GM18858 (cell line): ENCODE results near the gene POC1A.

Source experiments
- ATAC-seq: cut with Tn5 transposase; IDR thresholded peaks from one replicate; pipeline ENCODE4 v1.9.1; 2021; ENCODE audit not compliant: unreplicated experiment

POC1A gene

GRCh38 chr3:52106951-52107611, 47.1 kb downstream of the POC1A start:
- no peak for ATAC-seq

DNA sequence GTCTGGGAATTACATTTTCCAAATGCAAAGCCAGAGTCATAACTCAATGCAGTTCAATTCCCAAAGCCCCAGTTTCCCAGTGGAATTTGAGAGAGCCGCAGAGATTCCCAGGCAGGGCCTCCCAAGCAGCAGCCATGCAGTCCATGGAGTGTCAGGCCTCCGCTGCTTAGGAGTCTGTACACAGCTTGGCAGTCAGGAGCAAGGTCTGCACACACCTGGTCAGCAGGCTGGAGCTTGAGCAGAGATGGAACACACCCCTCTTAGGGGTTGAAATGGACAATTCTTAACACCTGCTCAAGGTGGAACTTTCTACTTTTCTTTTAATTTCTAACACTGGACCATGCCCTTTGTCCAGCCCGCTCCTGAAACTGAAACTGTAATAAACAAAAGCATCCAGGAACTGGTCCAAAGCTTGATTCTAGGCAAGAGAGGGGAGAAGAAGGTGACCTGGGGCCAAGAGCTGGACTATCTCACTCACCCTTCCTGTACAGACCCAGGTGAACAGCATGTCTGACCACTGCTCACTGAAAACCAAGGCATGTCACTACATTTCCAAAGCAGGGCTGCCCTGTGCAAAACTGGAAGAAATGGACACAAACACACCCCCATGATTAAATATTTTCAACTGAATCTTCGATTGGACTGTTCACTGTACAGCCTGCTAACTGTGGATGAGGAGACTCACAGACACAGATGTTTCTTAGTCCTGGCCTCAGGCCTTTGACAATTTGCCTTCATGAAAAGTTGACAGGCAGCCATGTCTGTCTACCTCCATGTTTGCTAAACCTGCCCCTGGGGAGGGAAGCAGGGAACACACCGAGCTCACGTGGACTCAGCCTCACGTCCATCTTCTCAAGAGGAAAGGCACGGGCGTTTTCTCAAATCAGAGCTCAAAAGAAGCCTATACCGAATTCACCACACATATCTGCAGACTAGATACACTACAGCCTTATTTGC, 49.3 kb downstream of the POC1A start:
- no peak for ATAC-seq

GRCh38 chr3:52102934-52103333, 51.3 kb downstream of the POC1A start:
- no peak for ATAC-seq

GRCh38 chr3:52099001-52099401, 55.2 kb downstream of the POC1A start:
- no peak for ATAC-seq

DNA sequence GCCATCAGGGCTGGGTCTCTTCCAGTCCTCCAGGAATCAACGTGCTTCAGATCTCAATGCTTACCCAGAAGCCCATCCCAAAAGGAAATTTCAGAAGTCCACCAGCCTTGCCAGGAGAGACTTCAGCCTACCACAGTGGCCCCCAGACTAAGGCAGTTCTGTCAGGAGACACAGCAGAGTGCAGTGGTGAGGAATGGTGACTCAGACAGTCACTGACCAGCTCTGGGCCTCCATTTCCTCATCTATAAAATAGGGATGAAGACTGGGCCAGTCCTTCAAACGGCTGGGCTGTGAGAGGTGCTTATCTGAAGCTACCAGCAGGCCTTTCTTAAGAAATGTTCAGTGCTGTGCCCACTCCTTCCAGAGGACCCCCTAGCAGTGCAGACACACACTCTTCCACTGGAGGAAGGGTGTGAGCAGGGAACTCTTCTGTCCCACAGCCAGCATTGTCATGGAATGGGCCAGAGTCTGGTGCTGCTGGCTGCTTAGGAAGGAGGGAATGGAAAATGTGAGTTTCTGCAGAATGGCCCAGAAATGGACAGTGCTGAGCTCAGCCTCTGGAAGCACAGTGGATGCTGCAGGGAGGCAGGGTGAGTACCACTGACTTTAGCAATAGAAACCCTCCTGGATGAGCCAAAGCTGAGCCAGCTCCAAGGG, 56.2 kb downstream of the POC1A start:
- no peak for ATAC-seq

DNA sequence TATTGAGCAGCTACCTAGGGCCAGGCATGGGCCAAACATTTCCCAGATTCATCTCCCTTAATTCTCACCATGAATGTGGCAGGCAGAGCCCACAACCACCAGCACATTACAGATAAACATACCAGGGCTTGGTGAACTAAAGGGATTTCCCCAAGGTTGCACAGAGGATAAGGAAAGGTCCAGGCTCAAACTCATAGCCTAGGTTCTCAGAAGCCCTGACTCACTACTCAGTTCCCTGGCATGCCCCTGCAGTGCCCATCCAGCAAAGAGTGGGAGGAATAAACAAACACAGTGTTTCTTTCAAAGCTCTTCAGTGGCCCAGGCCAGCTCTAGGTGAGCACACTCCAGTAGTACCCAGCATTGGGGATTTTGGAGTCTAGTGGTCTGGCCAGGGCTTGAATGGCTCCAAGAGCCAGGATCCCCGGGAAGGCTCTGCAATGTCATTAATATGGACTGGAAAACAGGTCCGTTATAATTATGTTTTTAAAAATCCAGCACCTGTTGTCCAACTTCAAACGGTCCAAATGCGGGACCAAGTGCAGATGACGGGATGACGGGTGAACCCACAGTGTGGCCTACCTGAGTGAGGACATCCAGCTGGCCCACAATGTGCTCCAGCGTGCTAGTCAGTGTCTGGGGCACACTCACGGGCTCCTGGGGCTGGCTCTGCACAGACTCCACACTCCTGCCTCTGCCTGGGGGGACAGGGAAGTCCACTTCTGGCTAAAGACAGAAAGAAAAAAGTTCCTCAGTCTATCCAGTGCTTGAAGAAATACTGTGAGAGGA, 58.0 kb downstream of the POC1A start:
- no peak for ATAC-seq

DNA sequence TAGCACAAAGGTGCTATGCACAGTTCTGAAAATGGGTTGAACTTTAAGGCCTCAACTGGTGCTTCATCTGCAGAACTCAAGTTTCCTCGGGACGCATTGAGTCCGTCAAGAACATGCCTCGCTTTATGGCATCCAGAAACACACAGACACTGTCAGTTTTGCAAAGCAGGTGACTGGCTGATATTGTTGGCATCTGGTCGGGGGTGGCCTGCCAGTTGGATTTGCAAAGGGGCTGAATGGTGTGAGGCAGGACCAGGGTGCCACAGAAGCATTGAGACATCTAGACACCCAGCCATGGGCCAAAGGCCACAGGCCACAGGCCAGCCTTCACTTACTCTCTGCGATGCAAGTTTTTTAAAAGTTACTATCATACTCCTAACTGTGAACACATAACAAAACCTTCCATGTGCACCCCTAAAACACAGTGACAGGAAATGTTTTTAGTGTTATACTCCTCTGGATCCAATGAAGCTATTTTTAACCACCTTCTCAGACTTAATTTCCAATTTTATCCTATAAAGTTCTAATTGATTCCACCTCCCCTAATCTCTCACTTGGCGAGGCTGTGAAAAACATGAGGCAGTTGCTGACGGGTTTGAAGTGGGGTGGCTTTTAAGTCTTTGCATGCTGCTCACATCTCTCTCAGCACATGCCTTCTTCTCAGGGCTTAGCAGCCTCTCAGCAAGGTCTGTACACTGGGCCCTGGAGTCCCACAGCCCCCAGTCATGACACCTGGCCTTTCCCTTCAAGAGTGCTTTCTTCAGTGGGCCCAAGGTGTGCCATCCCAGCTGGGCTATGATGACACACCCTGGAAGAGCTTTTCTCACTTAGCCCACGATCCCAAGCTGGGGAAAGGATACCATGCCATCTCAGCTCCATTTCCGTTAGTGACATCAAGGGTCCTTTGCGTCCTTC, 59.4 kb downstream of the POC1A start:
- no peak for ATAC-seq

DNA sequence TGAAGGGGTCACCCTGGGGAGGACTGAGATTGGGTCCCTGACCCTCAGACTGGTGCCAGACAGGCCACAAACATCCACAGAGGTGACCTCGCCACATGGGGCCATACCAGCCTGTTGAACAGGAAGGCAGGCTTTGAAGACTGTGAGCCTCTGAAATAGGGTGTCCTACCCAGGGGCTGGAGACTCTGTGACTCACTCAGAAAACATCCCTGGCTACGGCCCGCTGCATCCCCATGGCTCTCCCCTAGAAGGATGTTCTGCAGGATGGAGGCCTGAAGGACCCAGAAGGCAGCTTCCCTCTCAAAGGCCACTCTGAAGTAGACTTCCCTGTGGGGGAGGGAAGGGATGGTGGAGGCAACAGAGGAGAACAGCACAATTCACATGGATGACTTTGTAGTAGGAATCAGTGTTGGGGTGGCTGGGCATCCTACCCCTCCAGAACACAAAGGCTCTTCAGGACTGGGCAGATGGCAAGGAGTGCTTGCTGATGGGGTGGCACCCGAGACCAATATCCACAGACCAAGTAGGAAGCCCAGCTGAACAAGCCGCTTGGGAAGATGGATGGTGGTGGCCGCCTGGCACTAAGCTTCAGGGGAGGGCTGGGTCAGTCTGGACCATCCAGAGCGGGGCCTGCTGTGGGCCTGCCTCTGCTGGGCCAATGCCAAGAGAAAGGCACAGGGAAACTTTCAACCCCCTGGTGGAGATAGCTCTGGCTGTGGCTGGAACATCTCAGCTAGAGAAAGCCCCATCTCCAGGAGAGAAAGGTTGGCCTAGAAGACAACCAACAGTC, 60.3 kb downstream of the POC1A start:
- ATAC-seq: no peak

GRCh38 chr3:52092891-52093290, 61.3 kb downstream of the POC1A start:
- no peak for ATAC-seq

GRCh38 chr3:52092271-52092660, 62.0 kb downstream of the POC1A start:
- ATAC-seq: no peak

DNA sequence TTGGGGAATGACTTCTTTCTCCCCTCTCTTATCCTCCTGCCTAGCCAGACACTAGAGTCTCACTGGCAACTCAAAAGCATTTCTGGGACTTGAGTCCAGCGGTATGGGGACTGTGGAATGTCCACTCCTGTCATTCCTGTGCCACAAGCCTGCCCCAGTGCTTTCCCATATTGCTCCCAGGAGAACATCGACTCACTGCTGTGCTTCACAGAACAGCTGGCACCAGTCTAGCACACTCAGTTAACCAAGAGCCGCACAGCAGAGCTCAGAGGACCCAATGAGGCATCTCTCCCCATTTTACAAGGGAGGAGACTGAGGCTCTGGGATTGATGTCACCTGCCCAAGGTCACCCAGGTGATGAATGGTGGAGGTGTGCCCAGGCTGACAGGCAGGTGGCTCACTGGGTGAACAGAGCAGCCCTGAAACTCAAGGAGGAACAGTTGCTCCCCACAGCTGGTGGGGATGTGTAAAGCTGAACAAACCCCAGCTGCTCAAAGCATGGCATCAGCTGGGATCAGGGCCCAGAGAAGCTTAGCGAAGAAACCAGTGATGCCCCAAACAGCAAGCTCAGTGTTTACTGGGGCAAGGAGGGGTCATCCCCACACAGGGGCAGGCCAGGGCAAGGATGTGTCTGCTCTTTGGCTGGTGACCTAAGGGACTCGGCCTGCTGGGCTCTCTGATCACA, 62.5 kb downstream of the POC1A start:
- ATAC-seq: no peak

DNA sequence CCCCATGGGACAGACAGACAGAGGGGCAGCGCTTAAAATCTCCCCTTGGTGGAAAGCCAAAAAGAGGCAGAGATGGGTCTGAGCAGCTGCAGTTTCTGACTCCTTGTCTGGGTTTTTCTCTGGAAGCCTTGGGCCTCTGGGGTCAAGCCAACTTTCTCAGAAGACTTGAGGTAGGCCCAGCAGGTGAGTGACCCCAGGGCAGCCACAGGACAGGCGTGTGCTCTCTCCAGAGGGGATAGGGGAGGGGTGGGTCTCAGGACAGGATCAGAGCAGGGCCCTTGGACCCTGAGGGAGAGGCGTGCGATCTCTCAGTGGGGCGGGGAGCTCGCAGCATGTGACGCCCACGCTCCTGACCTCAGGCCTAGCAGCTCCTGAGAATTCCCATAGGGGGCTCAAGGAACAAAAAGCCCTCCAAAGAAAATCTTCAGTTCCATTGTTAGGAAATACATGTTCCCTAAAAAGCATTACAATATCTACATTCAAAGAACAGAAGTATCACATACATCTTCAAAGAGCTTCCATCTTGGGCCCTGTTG, 63.2 kb downstream of the POC1A start:
- ATAC-seq: no peak

DNA sequence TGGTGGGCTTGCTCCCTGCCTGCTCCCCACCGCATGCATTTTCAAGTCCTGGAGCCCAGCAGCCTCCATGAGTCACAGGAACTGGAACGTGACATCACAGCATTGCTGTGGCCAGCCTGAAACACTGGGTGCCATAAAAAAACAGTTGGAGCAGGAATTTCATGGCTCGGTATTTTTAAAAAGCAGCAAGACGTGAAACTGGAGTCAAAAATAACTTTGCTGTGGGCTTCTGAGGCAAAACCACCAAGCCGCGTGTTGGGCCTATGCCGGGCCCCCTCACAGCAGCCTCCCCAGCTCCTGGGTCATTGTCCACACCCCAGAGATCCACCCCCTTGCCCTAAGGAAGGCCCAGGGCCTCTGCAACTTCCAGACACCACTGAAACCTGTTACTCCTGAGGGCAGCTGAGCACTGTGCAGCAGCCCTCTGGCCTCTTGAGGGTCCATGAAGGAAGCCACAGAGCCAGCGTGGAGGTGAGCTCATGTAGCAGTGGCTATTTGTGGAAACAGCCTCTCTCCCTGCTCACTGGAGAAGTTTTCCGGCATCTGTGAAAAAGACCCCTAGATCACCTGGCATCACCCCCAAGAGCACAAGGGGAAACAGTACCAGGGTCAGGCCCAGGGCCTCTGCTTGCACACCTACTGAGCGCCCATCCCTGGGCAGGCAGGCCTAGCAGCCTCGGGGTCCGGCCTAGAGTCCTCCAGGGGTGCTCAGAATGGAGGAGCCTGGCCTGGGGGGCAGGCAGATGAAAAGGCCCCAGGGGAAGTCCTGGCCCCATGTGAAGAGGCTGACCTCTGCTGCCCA, 63.9 kb downstream of the POC1A start:
- no peak for ATAC-seq

DNA sequence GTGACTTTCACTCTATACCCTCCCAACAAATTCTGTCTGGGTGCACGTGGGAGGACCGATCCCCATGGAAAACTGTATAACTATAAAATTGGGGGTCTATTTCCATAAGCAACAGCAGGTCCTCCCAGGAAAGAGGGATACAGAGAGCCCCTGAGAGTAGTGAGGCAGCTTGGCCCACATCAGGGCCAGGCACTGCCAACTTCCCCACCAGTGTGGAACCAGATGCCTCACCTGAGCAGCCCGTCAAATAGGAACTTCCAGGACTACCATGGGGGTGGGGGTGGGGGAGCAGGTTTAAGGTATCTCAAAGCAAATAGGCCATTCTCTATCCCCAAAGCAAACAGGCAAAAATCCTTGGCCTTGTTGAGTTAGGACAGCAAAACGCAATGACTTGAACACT, 64.5 kb downstream of the POC1A start:
- ATAC-seq: no peak

GRCh38 chr3:52088445-52089367, 65.5 kb downstream of the POC1A start:
- ATAC-seq: no peak

DNA sequence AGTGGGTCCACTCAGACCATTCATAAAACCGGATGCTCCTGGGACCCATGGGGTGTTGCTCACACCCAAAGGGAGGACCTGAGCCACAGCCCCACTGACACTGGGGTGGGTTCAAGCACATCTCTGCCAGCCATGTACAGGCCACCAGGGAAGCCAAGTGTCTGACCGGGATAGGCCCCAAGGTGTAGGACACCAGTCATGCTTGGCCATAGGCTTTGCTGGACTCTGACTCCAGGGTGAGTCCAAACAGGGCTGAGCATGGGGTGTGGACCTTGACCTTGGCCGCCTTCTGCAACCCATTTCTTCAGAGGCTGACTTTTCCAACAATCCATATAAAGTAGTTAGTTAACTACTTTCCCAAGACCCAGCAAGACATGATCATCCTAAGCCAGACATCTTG, 66.5 kb downstream of the POC1A start:
- no peak for ATAC-seq
